ENCODE data around the gene SCRN3.
A peak's percentile ranks its signal among the peaks of the same experiment; 100 is the strongest.
"Not testable (repeated sequence)": the region's sequence is repeated elsewhere in the genome, so short reads cannot be mapped to it uniquely, and the experiment has no call there.

The SCRN3 gene

GRCh38 chr2:174395284-174395968, at the start of gene SCRN3:
SCRN3 (plus strand) TSS chr2:174395730; CDS start chr2:174398284, 2,554 bp downstream.
- DNase-seq, result peak; percentile 75

- DNase-seq, result no peak
Measured at GRCh38 chr2:174350018-174350417, 45.5 kb upstream of the SCRN3 start.

- DNase-seq, result no peak
Measured at GRCh38 chr2:174350593-174351181, 44.8 kb upstream of the SCRN3 start.

GRCh38 chr2:174353004-174353403, 42.5 kb upstream of the SCRN3 start:
- no peak for DNase-seq

GRCh38 chr2:174356347-174356746, 39.2 kb upstream of the SCRN3 start:
- DNase-seq, result no peak

GRCh38 chr2:174359663-174360062, 35.9 kb upstream of the SCRN3 start:
- DNase-seq, result not testable (repeated sequence)

GRCh38 chr2:174362949-174363348, 32.6 kb upstream of the SCRN3 start:
- no peak for DNase-seq

- DNase-seq, result not testable (repeated sequence)
Measured at GRCh38 chr2:174363492-174364225, 31.9 kb upstream of the SCRN3 start.

GRCh38 chr2:174364628-174365027, 30.9 kb upstream of the SCRN3 start:
- DNase-seq, result no peak

GRCh38 chr2:174365571-174365970, 30.0 kb upstream of the SCRN3 start:
- no peak for DNase-seq

- no peak for DNase-seq
Measured at GRCh38 chr2:174368691-174369090, 26.8 kb upstream of the SCRN3 start.

- DNase-seq, result no peak
Measured at GRCh38 chr2:174376967-174377366, 18.6 kb upstream of the SCRN3 start.

- DNase-seq, result no peak
Measured at GRCh38 chr2:174383796-174384195, 11.7 kb upstream of the SCRN3 start.

- DNase-seq, result no peak
Measured at GRCh38 chr2:174385201-174385600, 10.3 kb upstream of the SCRN3 start.

GRCh38 chr2:174388706-174389105, 6.8 kb upstream of the SCRN3 start:
- not testable (repeated sequence) for DNase-seq

- no peak for DNase-seq
Measured at GRCh38 chr2:174389542-174389941, 6.0 kb upstream of the SCRN3 start.

- DNase-seq, result not testable (repeated sequence)
Measured at GRCh38 chr2:174390303-174390702, 5.2 kb upstream of the SCRN3 start.

- DNase-seq, result no peak
Measured at GRCh38 chr2:174392706-174393105, 2.8 kb upstream of the SCRN3 start.

- no peak for DNase-seq
Measured at GRCh38 chr2:174395969-174396630, 570 bp downstream of the SCRN3 start.

GRCh38 chr2:174397773-174398172, 2.2 kb downstream of the SCRN3 start:
- no peak for DNase-seq

- DNase-seq, result no peak
Measured at GRCh38 chr2:174399171-174399570, 3.6 kb downstream of the SCRN3 start.

GRCh38 chr2:174400853-174401252, 5.3 kb downstream of the SCRN3 start:
- no peak for DNase-seq

- DNase-seq, result no peak
Measured at GRCh38 chr2:174403628-174404027, 8.1 kb downstream of the SCRN3 start.

GRCh38 chr2:174410039-174410438, 14.5 kb downstream of the SCRN3 start:
- not testable (repeated sequence) for DNase-seq

All from stimulated activated naive CD4-positive, alpha-beta T cell treated with Interleukin-2 at 50 U/mL for 16 hours (primary cell).